Activated B cell treated with CpG ODN at 0.5 μM for 24 hours (primary cell): ENCODE measurements around the gene MPC1. TPM values are rescaled to one million over a fixed set of nuclear protein-coding genes. Genes with fewer than 3 reads are reported as not detected.
A peak's percentile ranks its signal among the peaks of the same experiment; 100 is the strongest.

ENCODE experiments used
- ATAC-seq: fragments of 200-7000 bp; cut with Tn5 transposase; one replicate; pipeline ENCODE4 v1.10.0; 2021; ENCODE audit warnings: low read depth, mild to moderate bottlenecking, moderate library complexity
- CTCF ChIA-PET: fragments of 350-600 bp; sonication (Branson Sonifier 250); formaldehyde crosslinking; loops from one replicate; lab custom pipeline; 2021; ENCODE audit warnings: antibody characterized with exemption; lab: Charles Lee
- POLR2A ChIA-PET: fragments of 350-600 bp; sonication (Branson Sonifier 250); formaldehyde crosslinking; loops from one replicate; lab custom pipeline; 2021; ENCODE audit warnings: antibody characterized with exemption; lab: Charles Lee
- DNase-seq: peaks from one replicate; pipeline ENCODE4 v3.0.0; 2022
- H3K27ac Mint-ChIP-seq: one replicate; pipeline ENCODE4 v1.8.0; 2020; ENCODE audit warnings: mixed read lengths
- H3K27me3 Mint-ChIP-seq: one replicate; pipeline ENCODE4 v1.8.0; 2021; ENCODE audit warnings: mixed read lengths
- H3K36me3 Mint-ChIP-seq: one replicate; pipeline ENCODE4 v1.8.0; 2021; ENCODE audit warnings: low read depth, mixed read lengths
- H3K4me1 Mint-ChIP-seq: one replicate; pipeline ENCODE4 v1.8.0; 2021; ENCODE audit warnings: mixed read lengths
- H3K4me3 Mint-ChIP-seq: one replicate; pipeline ENCODE4 v1.8.0; 2020; ENCODE audit warnings: mild to moderate bottlenecking, mixed read lengths
- H3K9me3 Mint-ChIP-seq: one replicate; pipeline ENCODE4 v1.8.0; 2020; ENCODE audit warnings: mixed read lengths
- CTCF ChIP-seq: fragments of 200-600 bp; IDR thresholded peaks from one replicate; pipeline ENCODE4 v1.8.0; 2022; ENCODE audit warnings: antibody characterized with exemption, mild to moderate bottlenecking
- intact Hi-C: fragments of 100-400 bp; cut with micrococcal nuclease; formaldehyde crosslinking; loops from one replicate; pipeline ENCODE4 v1.15.1; 2024
- total RNA-seq: library from RNA; stranded (reverse); gene quantifications from 2 replicates; pipeline ENCODE4 v1.2.3, GENCODE V29; 2022

MPC1 gene
- total RNA-seq, 1 donor from 2014 or later = 17.3 TPM

- Mint-ChIP-seq H3K9me3 (no peaks in the 10 kb centered on the region), H3K27me3 (no peaks in the 10 kb centered on the region), H3K4me1 (peaks cover 11% of the 10 kb centered on the region), H3K27ac (peak overlapping the region; percentile 70), H3K36me3 (peaks cover 35% of the 10 kb centered on the region), H3K4me3 (peak overlapping the region; percentile 42)
- CTCF ChIA-PET = interaction anchor here (1.0 to 2.8 kb wide), 2 partner anchors 10 to 48 kb away, joined by 3 to 7 read pairs; no protein-coding TSS in a partner anchor
- TF ChIP-seq CTCF = no peak
- POLR2A ChIA-PET = interaction anchor here (1.4 kb wide), 1 partner anchor 9 kb away, joined by 11 read pairs; the partner anchor contains the start of gene SFT2D1
- DNase-seq (no peak), ATAC-seq (peak; percentile 64)
- intact Hi-C loops = loop anchor here (1.0 kb wide), 1 partner anchor 8 kb away; no protein-coding TSS in a partner anchor
Observed at GRCh38 chr6:166333172-166333995, 49.4 kb downstream of the MPC1 start.

GRCh38 chr6:166331503-166332415 lies 51.0 kb downstream of the MPC1 start:
- intact Hi-C loops = no loop called here
- TF ChIP-seq CTCF = no peak
- ChIA-PET CTCF (no interaction called here), POLR2A (no interaction called here)
- no peaks in the 10 kb centered on the region for H3K27me3 Mint-ChIP-seq
- H3K9me3 Mint-ChIP-seq = no peaks in the 10 kb centered on the region
- no peak overlapping the region for H3K27ac Mint-ChIP-seq
- DNase-seq = no peak
- H3K36me3 Mint-ChIP-seq = peaks cover 46% of the 10 kb centered on the region
- H3K4me3 Mint-ChIP-seq = no peak overlapping the region
- H3K4me1 Mint-ChIP-seq = peaks cover 11% of the 10 kb centered on the region
- no peak for ATAC-seq

GRCh38 chr6:166330612-166331011 lies 52.1 kb downstream of the MPC1 start:
- H3K4me1 Mint-ChIP-seq = peaks cover 15% of the 10 kb centered on the region
- H3K27ac Mint-ChIP-seq = no peak overlapping the region
- POLR2A ChIA-PET = no interaction called here

GRCh38 chr6:166325383-166326042 lies 57.2 kb downstream of the MPC1 start:
- ATAC-seq = peak; percentile 25
- CTCF ChIA-PET = interaction anchor here (0.8 to 1.0 kb wide), 2 partner anchors 12 to 75 kb away, joined by 3 to 4 read pairs; no protein-coding TSS in a partner anchor

More at GRCh38 chr6:166330612-166331011, 52.1 kb downstream of the MPC1 start:
- no peaks in the 10 kb centered on the region for H3K9me3 Mint-ChIP-seq
- DNase-seq = no peak
- CTCF ChIA-PET = no interaction called here
- peaks cover 55% of the 10 kb centered on the region for H3K36me3 Mint-ChIP-seq
- H3K27me3 Mint-ChIP-seq = no peaks in the 10 kb centered on the region
- H3K4me3 Mint-ChIP-seq = no peak overlapping the region
- ATAC-seq = no peak
- intact Hi-C loops = no loop called here
- TF ChIP-seq CTCF = no peak

More at GRCh38 chr6:166325383-166326042, 57.2 kb downstream of the MPC1 start:
- no peak for DNase-seq
- intact Hi-C loops = loop anchor here (2.0 kb wide), 1 partner anchor 13 kb away; no protein-coding TSS in a partner anchor
- Mint-ChIP-seq H3K27me3 (no peaks in the 10 kb centered on the region), H3K4me3 (no peak overlapping the region), H3K9me3 (no peaks in the 10 kb centered on the region), H3K27ac (no peak overlapping the region), H3K4me1 (peaks cover 15% of the 10 kb centered on the region), H3K36me3 (peaks cover 76% of the 10 kb centered on the region)
- TF ChIP-seq CTCF = no peak
- POLR2A ChIA-PET = interaction anchor here (1.1 kb wide), 1 partner anchor 17 kb away, joined by 3 read pairs; the partner anchor contains the start of gene SFT2D1
